Stimulated activated CD4-positive, alpha-beta T cell treated with anti-CD3 and anti-CD28 coated beads, Interleukin-12 subunit alpha, Interleukin-12 subunit beta, amount 100 ng/mL, for 48 hours (primary cell): ENCODE data around the gene NKX3-2.

Experiments used
- DNase-seq, 3 donors: peaks; one replicate each; pipeline ENCODE4 v3.0.0-alpha.2; 2020; ENCODE audit warnings: low read depth in 2 of 3, low spot score in 1 of 3

Gene NKX3-2

GRCh38 chr4:13514722-13515121 lies 29.6 kb downstream of the NKX3-2 start:
- DNase-seq, result no peak

GRCh38 chr4:13511101-13511500 lies 33.2 kb downstream of the NKX3-2 start:
- no peak for DNase-seq

DNA sequence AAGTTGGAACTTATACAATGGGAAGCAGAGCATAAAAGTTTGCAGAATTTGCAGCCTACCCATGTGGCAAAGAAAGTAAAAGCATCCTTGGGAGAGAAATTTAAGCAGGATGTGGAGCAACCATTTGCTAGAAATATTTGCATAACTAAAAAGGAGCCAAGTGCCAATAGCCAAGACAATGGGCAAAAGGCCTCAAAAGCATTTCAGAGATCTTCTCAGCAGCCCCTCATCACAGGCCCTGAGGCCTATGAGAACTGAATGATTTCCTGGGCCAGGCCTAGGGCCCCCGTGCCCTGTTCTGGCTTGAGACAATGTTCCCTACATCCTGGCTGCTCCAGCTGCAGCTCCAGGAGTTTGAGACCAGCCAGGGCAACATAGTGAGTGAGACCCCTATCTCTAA lies 34.9 kb downstream of the NKX3-2 start:
- no peak for DNase-seq

- DNase-seq, result no peak
These were observed 39.9 kb downstream of the NKX3-2 start for GRCh38 chr4:13504374-13504773.

- no peak for DNase-seq
These were observed 45.8 kb downstream of the NKX3-2 start for GRCh38 chr4:13498469-13498868.

DNA sequence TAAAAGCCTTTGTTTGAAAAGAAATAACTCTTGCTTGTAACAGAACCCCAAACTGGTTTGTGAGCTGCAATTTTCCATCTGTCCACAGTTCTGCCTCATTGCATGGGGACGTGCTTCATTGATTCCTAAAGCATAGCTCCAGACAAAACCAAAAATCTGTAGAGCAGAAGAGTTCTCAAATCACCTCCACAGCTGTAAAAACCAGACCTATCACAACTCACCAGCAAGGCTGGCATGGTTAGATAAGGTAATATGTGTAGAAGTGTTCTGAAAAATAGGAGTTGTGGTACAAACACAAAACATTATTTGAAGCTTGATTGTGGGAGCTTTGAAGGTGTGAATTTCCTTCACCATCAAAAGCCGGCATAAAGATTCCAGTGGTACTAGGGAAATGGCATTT lies 47.7 kb downstream of the NKX3-2 start:
- DNase-seq, result no peak

DNA sequence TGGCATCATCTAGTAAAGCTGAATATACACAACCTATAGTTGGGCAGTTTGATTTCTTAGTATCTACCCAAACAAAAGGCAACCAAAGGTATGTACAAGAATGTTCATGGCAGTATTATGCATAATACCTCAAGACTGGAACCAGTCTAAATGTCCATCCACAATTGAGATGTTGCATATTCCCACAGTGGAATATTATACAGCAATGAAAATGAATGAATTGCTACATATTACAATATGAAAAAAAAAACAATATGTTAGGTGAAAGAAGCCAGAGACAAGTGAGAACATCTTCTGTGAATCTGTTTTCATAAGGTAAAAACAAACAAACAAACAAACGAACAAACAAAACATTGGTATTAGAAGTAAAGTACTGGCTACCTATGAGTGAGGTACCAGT lies 48.6 kb downstream of the NKX3-2 start:
- DNase-seq, result no peak

GRCh38 chr4:13493793-13494192 lies 50.5 kb downstream of the NKX3-2 start:
- DNase-seq, result no peak

GRCh38 chr4:13492747-13493146 lies 51.6 kb downstream of the NKX3-2 start:
- no peak for DNase-seq
